Measurements from ENCODE around the gene SMG6.

Gene SMG6

GRCh38 chr17:2067048-2067561 lies 236.5 kb downstream of the SMG6 start:
- peak; percentile 84 for DNase-seq
- no peaks in the 10 kb centered on the region for H3K9me3 ChIP-seq (ENCODE audit: severe bottlenecking)
- TF ChIP-seq CTCF (IDR thresholded peaks at IDR 0.05; ENCODE audit: low read depth, low read length) = no peak
- no peaks in the 10 kb centered on the region for H3K27me3 ChIP-seq (ENCODE audit: insufficient read depth, low read depth, severe bottlenecking)
- H3K36me3 ChIP-seq = peaks cover 51% of the 10 kb centered on the region
- H3K4me3 ChIP-seq (ENCODE audit: low read depth, low read length) = no peak overlapping the region
- H3K27ac ChIP-seq = peak overlapping the region; percentile 94

GRCh38 chr17:2065949-2066400 lies 237.6 kb downstream of the SMG6 start:
- peak overlapping the region; percentile 94; the same call in 1 of the 2 replicates for H3K27ac ChIP-seq
- H3K9me3 ChIP-seq (ENCODE audit: severe bottlenecking) = no peaks in the 10 kb centered on the region
- peaks cover 51% of the 10 kb centered on the region for H3K36me3 ChIP-seq
- no peak overlapping the region for H3K4me3 ChIP-seq (ENCODE audit: low read depth, low read length)
- no peak for TF ChIP-seq CTCF (IDR thresholded peaks at IDR 0.05; ENCODE audit: low read depth, low read length)
- H3K27me3 ChIP-seq (ENCODE audit: insufficient read depth, low read depth, severe bottlenecking) = no peaks in the 10 kb centered on the region
- DNase-seq = no peak

GRCh38 chr17:2064980-2065785 lies 238.4 kb downstream of the SMG6 start:
- no peak overlapping the region; the same call in 1 of the 2 replicates for H3K27ac ChIP-seq
- no peaks in the 10 kb centered on the region for H3K9me3 ChIP-seq (ENCODE audit: severe bottlenecking)
- DNase-seq = peak; percentile 84
- no peaks in the 10 kb centered on the region for H3K27me3 ChIP-seq (ENCODE audit: insufficient read depth, low read depth, severe bottlenecking)
- peaks cover 53% of the 10 kb centered on the region for H3K36me3 ChIP-seq
- H3K4me3 ChIP-seq (ENCODE audit: low read depth, low read length) = no peak overlapping the region
- TF ChIP-seq CTCF (IDR thresholded peaks at IDR 0.05; ENCODE audit: low read depth, low read length) = peak; percentile 83

GRCh38 chr17:2064520-2064971 lies 239.0 kb downstream of the SMG6 start:
- Histone ChIP-seq H3K36me3 (peaks cover 53% of the 10 kb centered on the region), H3K27me3 (ENCODE audit: insufficient read depth, low read depth, severe bottlenecking) (no peaks in the 10 kb centered on the region), H3K27ac (no peak overlapping the region; the same call in 1 of the 2 replicates), H3K9me3 (ENCODE audit: severe bottlenecking) (no peaks in the 10 kb centered on the region), H3K4me3 (ENCODE audit: low read depth, low read length) (no peak overlapping the region)
- TF ChIP-seq CTCF (IDR thresholded peaks at IDR 0.05; ENCODE audit: low read depth, low read length) = no peak
- no peak for DNase-seq

GRCh38 chr17:2064147-2064489 lies 239.5 kb downstream of the SMG6 start:
- no peak for DNase-seq
- Histone ChIP-seq H3K9me3 (ENCODE audit: severe bottlenecking) (no peaks in the 10 kb centered on the region), H3K27ac (no peak overlapping the region), H3K27me3 (ENCODE audit: insufficient read depth, low read depth, severe bottlenecking) (no peaks in the 10 kb centered on the region), H3K36me3 (peaks cover 53% of the 10 kb centered on the region), H3K4me3 (ENCODE audit: low read depth, low read length) (no peak overlapping the region)
- no peak for TF ChIP-seq CTCF (IDR thresholded peaks at IDR 0.05; ENCODE audit: low read depth, low read length)
